Hepatocyte (in vitro differentiated cells): ENCODE data around the gene RAVER1. TPM values are rescaled to one million over a fixed set of nuclear protein-coding genes. Genes with fewer than 3 reads are reported as not detected.

Source experiments
- DNase-seq: peaks from one replicate; pipeline ENCODE4 v3.0.0-alpha.2; 2016; ENCODE audit warnings: low spot score
- H2AFZ ChIP-seq: fragments of 200-600 bp; sonication (generic); 2 replicates; pipeline ENCODE4 v1.6.0; 2016; ENCODE audit warnings: antibody characterized with exemption, mild to moderate bottlenecking
- H3K27ac ChIP-seq: fragments of 200-600 bp; sonication (generic); 2 replicates; pipeline ENCODE4 v1.5.1; 2016; ENCODE audit warnings: mild to moderate bottlenecking
- H3K27me3 ChIP-seq: fragments of 200-600 bp; sonication (generic); 2 replicates; pipeline ENCODE4 v1.6.1; 2016
- H3K36me3 ChIP-seq: fragments of 200-600 bp; sonication (generic); replicated peaks from 2 replicates; pipeline ENCODE4 v1.5.1; 2016; ENCODE audit warnings: low read depth; ENCODE audit not compliant: insufficient read depth
- H3K4me1 ChIP-seq: fragments of 200-600 bp; sonication (generic); 2 replicates; pipeline ENCODE4 v1.5.1; 2016; ENCODE audit warnings: mild to moderate bottlenecking, moderate library complexity; ENCODE audit not compliant: insufficient read depth
- H3K4me2 ChIP-seq: fragments of 200-600 bp; sonication (generic); 2 replicates; pipeline ENCODE4 v1.6.0; 2016
- H3K4me3 ChIP-seq: fragments of 200-600 bp; sonication (generic); 2 replicates; pipeline ENCODE4 v1.5.1; 2016; ENCODE audit warnings: mild to moderate bottlenecking
- H3K79me2 ChIP-seq: fragments of 200-600 bp; sonication (generic); 2 replicates; pipeline ENCODE4 v1.6.0; 2017; ENCODE audit warnings: mild to moderate bottlenecking
- H3K9me2 ChIP-seq: fragments of 200-600 bp; sonication (generic); replicated peaks from 2 replicates; pipeline ENCODE4 v1.6.0; 2017; ENCODE audit warnings: mild to moderate bottlenecking; ENCODE audit not compliant: insufficient read depth
- H3K9me3 ChIP-seq: fragments of 200-600 bp; sonication (generic); 2 replicates; pipeline ENCODE4 v1.5.1; 2016; ENCODE audit warnings: low read depth, mild to moderate bottlenecking
- H4K20me1 ChIP-seq: fragments of 200-600 bp; sonication (generic); 2 replicates; pipeline ENCODE4 v1.6.0; 2016; ENCODE audit warnings: mild to moderate bottlenecking; ENCODE audit not compliant: insufficient read depth, poor library complexity, severe bottlenecking
- CTCF ChIP-seq: fragments of 200-600 bp; sonication (generic); IDR thresholded peaks from 2 replicates; pipeline ENCODE4 v1.5.1; 2016; ENCODE audit warnings: antibody characterized with exemption, mild to moderate bottlenecking; ENCODE audit not compliant: poor library complexity
- EZH2 ChIP-seq: fragments of 200-600 bp; sonication (generic); IDR thresholded peaks from 2 replicates; pipeline ENCODE4 v1.6.1; 2016; ENCODE audit warnings: antibody characterized with exemption, mild to moderate bottlenecking, borderline replicate concordance
- EZH2phosphoT487 ChIP-seq: fragments of 200-600 bp; sonication (generic); IDR thresholded peaks from one replicate; pipeline ENCODE4 v1.6.1; 2018; ENCODE audit warnings: antibody characterized with exemption, mild to moderate bottlenecking, low read depth, moderate library complexity; ENCODE audit not compliant: unreplicated experiment, severe bottlenecking
- whole genome bisulfite sequencing: methylation state at CpG from one replicate; pipeline ENCODE4 v1.1.6; 2016; ENCODE audit warnings: low lambda C conversion rate; ENCODE audit errors: missing lambda C conversion rate; 5-methylcytosine and 5-hydroxymethylcytosine counted together
- polyA plus RNA-seq: library from polyadenylated mRNA; unstranded; fragments of >200 nt; fragmentation: Nextera tagmentation; extraction: Ambion mirVana; gene quantifications from 2 replicates; pipeline ENCODE4 v1.2.1, GENCODE V29; 2016
- total RNA-seq: library from RNA; depleted of rRNA; stranded (reverse); fragments of >200 nt; gene quantifications from 2 replicates; pipeline ENCODE4 v1.2.3, GENCODE V29; 2014

RAVER1 gene
- total and polyA plus RNA-seq, 2 experiments from 2014 or later, result 16.4 to 42.0 TPM

GRCh38 chr19:10309423-10309822 is 23.9 kb downstream of the RAVER1 start, which contains the start of gene ZGLP1:
ZGLP1 (minus strand) TSS chr19:10309815.
- Histone ChIP-seq H3K27me3 (no peaks in the 10 kb centered on the region), H3K4me1 (no peaks in the 10 kb centered on the region), H3K27ac (no peak within 1 kb of the TSS), H3K4me3 (no peak within 1 kb of the TSS), H3K9me2 (no peaks in the 10 kb centered on the region), H2AFZ (no peak within 1 kb of the TSS), H4K20me1 (no peaks in the 10 kb centered on the region), H3K36me3 (no peaks in the 10 kb centered on the region), H3K4me2 (no peak within 1 kb of the TSS), H3K9me3 (no peaks in the 10 kb centered on the region), H3K79me2 (peaks cover 2% of the 10 kb centered on the region)
- 96% methylated on average over 22 of the region's 24 CpGs for WGBS
- no peak for TF ChIP-seq EZH2
- no peak for TF ChIP-seq CTCF
- no peak for TF ChIP-seq EZH2phosphoT487
- no peak for DNase-seq

GRCh38 chr19:10306327-10306726 is 27.0 kb downstream of the RAVER1 start:
- 92% methylated on average over 5 of the region's 5 CpGs for WGBS
- Histone ChIP-seq H2AFZ (no peak overlapping the region), H3K27ac (no peak overlapping the region), H4K20me1 (no peaks in the 10 kb centered on the region), H3K27me3 (no peaks in the 10 kb centered on the region), H3K4me3 (no peak overlapping the region), H3K36me3 (no peaks in the 10 kb centered on the region), H3K9me2 (no peaks in the 10 kb centered on the region), H3K4me2 (no peak overlapping the region), H3K9me3 (no peaks in the 10 kb centered on the region), H3K79me2 (no peaks in the 10 kb centered on the region), H3K4me1 (no peaks in the 10 kb centered on the region)
- TF ChIP-seq EZH2 (no peak), EZH2phosphoT487 (no peak), CTCF (no peak)
- DNase-seq, result no peak

- H3K4me1 ChIP-seq, result no peaks in the 10 kb centered on the region
- no peaks in the 10 kb centered on the region for H3K9me2 ChIP-seq
- no peaks in the 10 kb centered on the region for H3K9me3 ChIP-seq
- H3K27me3 ChIP-seq, result no peaks in the 10 kb centered on the region
- no peaks in the 10 kb centered on the region for H3K36me3 ChIP-seq
- H2AFZ ChIP-seq, result no peak overlapping the region
- H3K4me2 ChIP-seq, result no peak overlapping the region
- H3K27ac ChIP-seq, result no peak overlapping the region
- TF ChIP-seq EZH2phosphoT487, result no peak
- TF ChIP-seq EZH2, result no peak
- no peak for TF ChIP-seq CTCF
- DNase-seq, result no peak
- H4K20me1 ChIP-seq, result no peaks in the 10 kb centered on the region
- H3K79me2 ChIP-seq, result no peaks in the 10 kb centered on the region
- WGBS, result 94% methylated on average over 17 of the region's 17 CpGs
- no peak overlapping the region for H3K4me3 ChIP-seq
These were observed 28.1 kb downstream of the RAVER1 start for GRCh38 chr19:10305139-10305806.
